Astrocyte (in vitro differentiated cells and primary cell): ENCODE data around the gene OSR1.

Source experiments
- EZH2 ChIP-seq: IDR thresholded peaks from 2 replicates; pipeline ENCODE4 v1.6.1; 2012; ENCODE audit warnings: mild to moderate bottlenecking, low read length, inconsistent platforms; ENCODE audit not compliant: insufficient read depth
- TF ChIP-seq, protein P1 (sequence below): IDR thresholded peaks from 2 replicates; pipeline ENCODE4 v1.5.1; 2011; ENCODE audit warnings: low read depth, mild to moderate bottlenecking, inconsistent platforms, low read length, moderate library complexity; ENCODE audit not compliant: insufficient read depth

- TF ChIP-seq, protein P1, sequence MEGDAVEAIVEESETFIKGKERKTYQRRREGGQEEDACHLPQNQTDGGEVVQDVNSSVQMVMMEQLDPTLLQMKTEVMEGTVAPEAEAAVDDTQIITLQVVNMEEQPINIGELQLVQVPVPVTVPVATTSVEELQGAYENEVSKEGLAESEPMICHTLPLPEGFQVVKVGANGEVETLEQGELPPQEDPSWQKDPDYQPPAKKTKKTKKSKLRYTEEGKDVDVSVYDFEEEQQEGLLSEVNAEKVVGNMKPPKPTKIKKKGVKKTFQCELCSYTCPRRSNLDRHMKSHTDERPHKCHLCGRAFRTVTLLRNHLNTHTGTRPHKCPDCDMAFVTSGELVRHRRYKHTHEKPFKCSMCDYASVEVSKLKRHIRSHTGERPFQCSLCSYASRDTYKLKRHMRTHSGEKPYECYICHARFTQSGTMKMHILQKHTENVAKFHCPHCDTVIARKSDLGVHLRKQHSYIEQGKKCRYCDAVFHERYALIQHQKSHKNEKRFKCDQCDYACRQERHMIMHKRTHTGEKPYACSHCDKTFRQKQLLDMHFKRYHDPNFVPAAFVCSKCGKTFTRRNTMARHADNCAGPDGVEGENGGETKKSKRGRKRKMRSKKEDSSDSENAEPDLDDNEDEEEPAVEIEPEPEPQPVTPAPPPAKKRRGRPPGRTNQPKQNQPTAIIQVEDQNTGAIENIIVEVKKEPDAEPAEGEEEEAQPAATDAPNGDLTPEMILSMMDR: no peak
- peak; percentile 17 for TF ChIP-seq EZH2
Observed at GRCh38 chr2:19351499-19351898, 6.9 kb downstream of the OSR1 start.
